SK-N-MC (cell line): ENCODE data around the gene JPT1.
"Not testable (repeated sequence)": the region's sequence is repeated elsewhere in the genome, so short reads cannot be mapped to it uniquely, and the experiment has no call there.

Experiments used
- DNase-seq: peaks from one replicate; pipeline ENCODE4 v3.0.0-alpha.2; 2011; ENCODE audit warnings: low read depth, low spot score
- H3K27ac ChIP-seq: fragments of 200-600 bp; sonication (generic); 2 replicates; pipeline ENCODE4 v1.5.1; 2016; ENCODE audit warnings: mixed run types
- H3K36me3 ChIP-seq: fragments of 200-600 bp; sonication (generic); 2 replicates; pipeline ENCODE4 v1.6.1; 2017; ENCODE audit warnings: antibody characterized with exemption, low read length, mixed read lengths; ENCODE audit not compliant: insufficient read depth
- H3K4me3 ChIP-seq: fragments of 200-600 bp; sonication (generic); 2 replicates; pipeline ENCODE4 v1.5.1; 2016
- H3K9ac ChIP-seq: fragments of 200-600 bp; sonication (generic); 2 replicates; pipeline ENCODE4 v1.8.0; 2017; ENCODE audit warnings: mixed run types, mixed read lengths; ENCODE audit not compliant: insufficient read length
- H3K9me3 ChIP-seq: fragments of 200-600 bp; sonication (generic); 2 replicates; pipeline ENCODE4 v1.6.1; 2017; ENCODE audit warnings: low read depth, mild to moderate bottlenecking, antibody characterized with exemption, low read length, moderate library complexity, mixed read lengths
- EZH2 ChIP-seq: fragments of 200-600 bp; sonication (generic); IDR thresholded peaks from one replicate; pipeline ENCODE4 v1.6.1; 2017; ENCODE audit warnings: antibody characterized with exemption
- FOXP2 ChIP-seq: optimal IDR thresholded peaks from 2 replicates; pipeline ENCODE3; 2011; ENCODE audit warnings: mild to moderate bottlenecking, moderate library complexity; ENCODE audit not compliant: insufficient read depth; ENCODE audit errors: extremely low read length, control extremely low read depth
- POLR2AphosphoS5 ChIP-seq: IDR thresholded peaks from 2 replicates; pipeline ENCODE4 v1.6.1; 2012; ENCODE audit warnings: mild to moderate bottlenecking, low read depth, low read length, borderline replicate concordance

Gene JPT1

DNA sequence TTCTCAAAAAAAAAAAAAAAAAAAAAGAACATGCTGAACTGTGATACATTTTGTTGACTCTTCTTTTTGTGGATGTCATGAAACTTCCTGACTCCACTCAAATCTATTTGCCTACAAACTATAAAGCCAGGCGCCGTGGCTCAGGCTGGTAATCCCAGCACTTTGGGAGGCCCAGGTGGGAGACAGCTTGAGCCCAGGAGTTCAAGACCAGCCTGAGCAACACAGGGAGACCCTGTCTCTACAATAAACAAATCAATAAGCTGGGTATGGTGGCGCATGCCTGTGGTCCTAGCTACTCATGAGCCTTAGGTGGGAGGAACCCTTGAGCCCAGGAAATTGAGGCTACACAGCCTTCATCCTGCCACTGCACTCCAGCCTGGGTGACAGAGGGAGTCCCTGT lies 21.3 kb downstream of the JPT1 start:
- peak overlapping the region; percentile 74; the same call in 1 of the 2 replicates for H3K27ac ChIP-seq

GRCh38 chr17:75132018-75133000 lies 22.0 kb downstream of the JPT1 start:
- peak overlapping the region; percentile 70 for H3K27ac ChIP-seq
- H3K9ac ChIP-seq = peak overlapping the region; percentile 90
- H3K36me3 ChIP-seq = peaks cover 29% of the 10 kb centered on the region
- not testable (repeated sequence) for H3K9me3 ChIP-seq, DNase-seq
- peak overlapping the region; percentile 97 for H3K4me3 ChIP-seq

More for the DNA sequence above, 21.3 kb downstream of the JPT1 start:
- H3K9ac ChIP-seq = no peak overlapping the region
- TF ChIP-seq FOXP2 = no peak
- TF ChIP-seq EZH2 = no peak
- TF ChIP-seq POLR2AphosphoS5 = peak; percentile 36; the same call in 1 of the 2 replicates
- no peak overlapping the region for H3K4me3 ChIP-seq
- no peaks in the 10 kb centered on the region for H3K9me3 ChIP-seq
- H3K36me3 ChIP-seq = peaks cover 36% of the 10 kb centered on the region
- no peak for DNase-seq

DNA sequence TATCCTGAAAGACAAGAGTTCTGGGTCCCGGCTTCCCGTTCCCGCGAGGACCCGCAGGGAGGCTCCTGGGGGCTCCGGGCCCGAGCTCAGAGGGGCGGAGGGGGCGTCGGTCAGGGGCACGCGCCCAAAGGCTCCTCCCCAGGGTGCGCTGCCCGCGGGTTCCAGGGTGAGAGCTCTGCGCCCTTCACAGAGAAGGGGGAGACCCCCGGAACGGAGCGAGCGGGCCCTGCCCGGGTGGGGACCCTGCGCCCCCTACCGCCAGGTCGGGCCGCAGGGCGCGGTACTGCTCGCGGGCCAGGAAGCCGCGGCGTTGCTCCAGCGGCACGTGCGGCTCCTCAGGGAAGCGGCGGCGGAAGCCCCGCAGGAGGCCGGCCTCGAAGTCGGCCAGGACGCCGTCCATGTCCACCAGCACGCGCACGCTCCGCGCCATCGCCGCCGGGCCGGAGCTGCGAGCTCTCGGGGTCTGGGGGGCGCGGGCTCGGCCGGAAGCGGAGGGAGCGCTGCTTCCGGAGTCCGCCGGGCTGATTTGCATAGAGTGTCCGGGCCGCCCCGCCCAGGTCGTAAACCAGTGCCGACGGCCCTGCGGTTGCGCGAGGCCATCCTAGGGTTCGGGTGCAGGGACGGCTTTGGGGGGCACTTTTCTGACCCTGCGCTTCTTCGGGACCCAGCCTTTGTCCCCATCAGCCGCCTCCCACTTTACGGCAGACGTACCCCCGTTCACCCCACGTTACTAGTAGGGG lies 22.9 kb downstream of the JPT1 start, which contains the start of gene NT5C:
NT5C (minus strand) TSS at position 465 of the 740 bp plus-strand sequence; CDS start at position 430, 35 bp downstream.
- TF ChIP-seq EZH2 (no peak), POLR2AphosphoS5 (peak; percentile 81), FOXP2 (no peak)
- H3K9ac ChIP-seq = peak within 1 kb of the TSS; percentile 90
- peak within 1 kb of the TSS; percentile 97 for H3K4me3 ChIP-seq
- H3K9me3 ChIP-seq = no peaks in the 10 kb centered on the region
- H3K36me3 ChIP-seq = peaks cover 21% of the 10 kb centered on the region
- peak within 1 kb of the TSS; percentile 70 for H3K27ac ChIP-seq
- no peak for DNase-seq

- TF ChIP-seq POLR2AphosphoS5 = no peak
- no peak for TF ChIP-seq FOXP2
- no peak for TF ChIP-seq EZH2
- H3K36me3 ChIP-seq = peaks cover 14% of the 10 kb centered on the region; the same call in 1 of the 2 replicates
- H3K9ac ChIP-seq = peak overlapping the region; percentile 90
- H3K9me3 ChIP-seq = no peaks in the 10 kb centered on the region
- H3K27ac ChIP-seq = peak overlapping the region; percentile 70
- peak overlapping the region; percentile 97 for H3K4me3 ChIP-seq
- DNase-seq = peak; percentile 24
Observed at GRCh38 chr17:75130632-75131277, 23.6 kb downstream of the JPT1 start.

GRCh38 chr17:75130059-75130631 lies 24.2 kb downstream of the JPT1 start:
- Histone ChIP-seq H3K9me3 (no peaks in the 10 kb centered on the region), H3K9ac (no peak overlapping the region), H3K36me3 (peaks cover 8% of the 10 kb centered on the region; the same call in 1 of the 2 replicates), H3K27ac (no peak overlapping the region), H3K4me3 (peak overlapping the region; percentile 97)
- DNase-seq = no peak
- TF ChIP-seq POLR2AphosphoS5 (no peak), EZH2 (no peak), FOXP2 (no peak)

GRCh38 chr17:75129576-75129975 lies 24.7 kb downstream of the JPT1 start:
- H3K9ac ChIP-seq = no peak overlapping the region
- TF ChIP-seq EZH2 (no peak), POLR2AphosphoS5 (no peak; the same call in 1 of the 2 replicates), FOXP2 (no peak)
- no peak overlapping the region for H3K27ac ChIP-seq

GRCh38 chr17:75128694-75129505 lies 25.4 kb downstream of the JPT1 start:
- Histone ChIP-seq H3K27ac (no peak overlapping the region), H3K36me3 (peaks cover 7% of the 10 kb centered on the region; the same call in 1 of the 2 replicates), H3K9me3 (no peaks in the 10 kb centered on the region), H3K4me3 (no peak overlapping the region), H3K9ac (no peak overlapping the region)
- DNase-seq = no peak
- TF ChIP-seq EZH2 (no peak), FOXP2 (no peak), POLR2AphosphoS5 (no peak; the same call in 1 of the 2 replicates)

More at GRCh38 chr17:75129576-75129975, 24.7 kb downstream of the JPT1 start:
- no peaks in the 10 kb centered on the region for H3K9me3 ChIP-seq
- no peak for DNase-seq
- H3K4me3 ChIP-seq = no peak overlapping the region
- H3K36me3 ChIP-seq = peaks cover 7% of the 10 kb centered on the region; the same call in 1 of the 2 replicates

DNA sequence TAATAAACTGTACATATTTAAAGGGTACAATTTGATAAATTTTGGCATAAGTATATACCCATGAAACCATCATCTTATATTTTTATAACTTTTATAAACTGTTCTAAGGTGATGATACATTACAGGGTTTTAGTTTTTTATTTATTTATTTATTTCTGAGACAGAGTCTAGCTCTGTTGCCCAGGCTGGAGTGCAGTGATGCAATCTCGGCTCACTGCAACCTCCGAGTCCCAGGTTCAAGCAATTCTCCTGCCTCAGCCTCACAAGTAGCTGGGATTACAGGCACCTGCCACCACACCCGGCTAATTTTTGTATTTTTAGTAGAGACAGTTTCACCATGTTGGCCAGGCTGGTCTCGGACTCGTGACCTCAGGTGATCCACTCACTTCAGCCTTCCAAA lies 26.4 kb downstream of the JPT1 start:
- not testable (repeated sequence) for H3K9ac ChIP-seq, DNase-seq, H3K9me3 ChIP-seq, H3K4me3 ChIP-seq, H3K27ac ChIP-seq, H3K36me3 ChIP-seq
